ENCODE data around the gene NOS2.
"Not testable (repeated sequence)": the region's sequence is repeated elsewhere in the genome, so short reads cannot be mapped to it uniquely, and the experiment has no call there.

GRCh38 chr17:27732746-27733145, 67.6 kb downstream of the NOS2 start:
- TF ChIP-seq EZH2, CTCF, EZH2phosphoT487 (IDR thresholded peaks at IDR 0.05): not testable (repeated sequence)

Measured in neural progenitor cell (in vitro differentiated cells).